ENCODE measurements around the gene TRAM1L1.

Gene TRAM1L1

DNA sequence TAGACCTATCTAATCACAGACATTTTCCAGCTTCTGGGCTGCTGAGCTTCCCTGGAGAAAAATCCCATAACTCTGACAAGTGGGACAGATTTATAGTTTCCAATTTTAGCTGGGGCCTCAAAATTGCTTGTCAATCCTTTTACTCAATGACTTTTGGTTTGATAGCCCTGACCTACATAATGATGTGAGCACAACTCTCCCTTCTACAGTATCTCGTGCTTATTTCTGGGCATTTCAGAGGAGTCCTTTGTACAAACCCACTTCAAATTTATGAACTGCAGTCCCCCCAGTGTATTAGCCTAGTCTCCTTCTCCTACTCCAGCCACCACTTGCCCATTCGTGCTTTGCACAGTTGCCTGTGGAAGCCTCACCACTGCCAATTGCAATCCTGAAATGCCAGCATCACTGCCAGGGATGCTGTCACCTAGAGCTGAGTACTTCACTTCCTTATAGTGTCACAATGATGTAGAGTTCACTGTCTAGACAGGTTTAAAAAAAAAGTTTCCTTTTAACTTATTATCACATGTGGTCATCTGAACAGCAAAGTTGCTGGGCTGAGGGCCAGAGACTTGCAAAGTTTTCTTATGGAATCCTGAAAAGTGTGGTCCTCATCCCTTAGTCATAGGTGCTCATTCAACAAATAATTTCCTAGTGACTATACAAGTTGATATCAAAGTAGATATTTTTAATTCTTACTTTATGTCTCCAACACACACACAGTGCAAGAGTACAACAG lies 21.2 kb downstream of the TRAM1L1 start:
- DNase-seq (ENCODE audit: low read depth) = no peak
- TF ChIP-seq, protein P1, sequence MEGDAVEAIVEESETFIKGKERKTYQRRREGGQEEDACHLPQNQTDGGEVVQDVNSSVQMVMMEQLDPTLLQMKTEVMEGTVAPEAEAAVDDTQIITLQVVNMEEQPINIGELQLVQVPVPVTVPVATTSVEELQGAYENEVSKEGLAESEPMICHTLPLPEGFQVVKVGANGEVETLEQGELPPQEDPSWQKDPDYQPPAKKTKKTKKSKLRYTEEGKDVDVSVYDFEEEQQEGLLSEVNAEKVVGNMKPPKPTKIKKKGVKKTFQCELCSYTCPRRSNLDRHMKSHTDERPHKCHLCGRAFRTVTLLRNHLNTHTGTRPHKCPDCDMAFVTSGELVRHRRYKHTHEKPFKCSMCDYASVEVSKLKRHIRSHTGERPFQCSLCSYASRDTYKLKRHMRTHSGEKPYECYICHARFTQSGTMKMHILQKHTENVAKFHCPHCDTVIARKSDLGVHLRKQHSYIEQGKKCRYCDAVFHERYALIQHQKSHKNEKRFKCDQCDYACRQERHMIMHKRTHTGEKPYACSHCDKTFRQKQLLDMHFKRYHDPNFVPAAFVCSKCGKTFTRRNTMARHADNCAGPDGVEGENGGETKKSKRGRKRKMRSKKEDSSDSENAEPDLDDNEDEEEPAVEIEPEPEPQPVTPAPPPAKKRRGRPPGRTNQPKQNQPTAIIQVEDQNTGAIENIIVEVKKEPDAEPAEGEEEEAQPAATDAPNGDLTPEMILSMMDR (IDR thresholded peaks at IDR 0.05; ENCODE audit: low read depth, low read length, missing control alignments) = no peak
- H3K4me3 ChIP-seq (ENCODE audit: low read depth, low read length) = no peak overlapping the region

GRCh38 chr4:117042962-117043361 lies 42.4 kb downstream of the TRAM1L1 start:
- no peak overlapping the region for H3K4me3 ChIP-seq (ENCODE audit: low read depth, low read length)
- TF ChIP-seq, protein P1 (IDR thresholded peaks at IDR 0.05; ENCODE audit: low read depth, low read length, missing control alignments) = no peak
- DNase-seq (ENCODE audit: low read depth) = no peak

Data from GM12864 (cell line).